HG03064 (cell line): ENCODE data around the gene ACLY.
"Not testable (repeated sequence)": the region's sequence is repeated elsewhere in the genome, so short reads cannot be mapped to it uniquely, and the experiment has no call there.

ENCODE experiments used
- ATAC-seq: cut with Tn5 transposase; IDR thresholded peaks from one replicate; pipeline ENCODE4 v1.9.1; 2021; ENCODE audit warnings: low read depth; ENCODE audit not compliant: unreplicated experiment

The ACLY gene

DNA sequence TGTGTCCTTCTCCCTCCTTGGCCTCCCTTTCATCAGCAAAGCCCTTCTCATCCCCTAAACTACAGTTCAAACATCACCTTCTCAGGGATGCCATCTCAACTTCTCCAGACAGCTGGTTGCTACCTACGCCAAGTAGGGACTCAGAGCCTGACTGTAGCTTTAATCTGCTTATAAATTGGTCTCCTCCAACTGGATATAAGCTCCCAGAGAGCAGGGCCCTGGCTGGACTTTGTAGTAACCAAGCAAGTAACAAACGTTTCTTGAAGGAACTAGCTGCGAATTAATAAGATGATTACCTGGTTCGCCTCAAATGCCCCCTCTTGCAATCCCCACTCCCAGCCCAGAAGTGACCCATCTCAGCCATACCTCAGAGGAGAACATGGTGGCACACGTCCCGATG, 36.0 kb downstream of the ACLY start:
- ATAC-seq = no peak

DNA sequence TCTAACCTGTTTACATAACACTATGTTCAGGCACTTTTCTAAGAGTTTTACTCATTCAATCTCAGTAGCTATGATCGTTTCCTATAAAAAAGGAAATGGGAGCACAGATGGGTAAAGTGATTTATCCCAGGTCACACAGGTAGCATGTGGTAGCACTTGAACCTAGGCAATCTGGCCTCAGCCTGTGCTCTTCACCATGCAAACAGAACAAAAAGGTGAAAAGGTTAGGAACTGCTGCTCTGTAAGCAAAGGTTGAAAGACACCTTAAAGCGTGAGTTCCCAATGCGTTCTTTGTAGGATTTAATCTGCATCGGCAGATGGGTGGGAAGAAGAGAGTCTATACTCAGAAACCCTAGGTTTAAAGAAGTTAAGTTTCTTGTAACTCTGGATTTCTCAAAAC, 38.6 kb downstream of the ACLY start:
- no peak for ATAC-seq

DNA sequence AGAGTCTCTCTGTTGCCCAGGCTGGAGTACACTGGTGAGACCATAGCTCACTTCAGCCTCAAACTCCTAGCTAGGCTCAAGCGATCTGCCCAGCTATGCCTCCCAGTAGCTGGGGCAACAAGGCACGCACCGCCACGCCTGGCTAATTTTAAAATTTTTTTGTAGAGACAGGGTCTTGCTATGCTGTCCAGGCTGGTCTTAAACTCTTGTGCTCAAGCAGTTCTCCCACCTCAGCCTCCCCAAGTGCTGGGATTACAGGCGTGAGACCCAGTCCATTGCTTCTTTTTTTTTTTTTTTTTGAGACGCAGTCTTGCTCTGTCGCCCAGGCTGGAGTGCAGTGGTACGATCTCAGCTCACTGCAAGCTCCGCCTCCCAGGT, 44.5 kb downstream of the ACLY start:
- ATAC-seq = not testable (repeated sequence)

DNA sequence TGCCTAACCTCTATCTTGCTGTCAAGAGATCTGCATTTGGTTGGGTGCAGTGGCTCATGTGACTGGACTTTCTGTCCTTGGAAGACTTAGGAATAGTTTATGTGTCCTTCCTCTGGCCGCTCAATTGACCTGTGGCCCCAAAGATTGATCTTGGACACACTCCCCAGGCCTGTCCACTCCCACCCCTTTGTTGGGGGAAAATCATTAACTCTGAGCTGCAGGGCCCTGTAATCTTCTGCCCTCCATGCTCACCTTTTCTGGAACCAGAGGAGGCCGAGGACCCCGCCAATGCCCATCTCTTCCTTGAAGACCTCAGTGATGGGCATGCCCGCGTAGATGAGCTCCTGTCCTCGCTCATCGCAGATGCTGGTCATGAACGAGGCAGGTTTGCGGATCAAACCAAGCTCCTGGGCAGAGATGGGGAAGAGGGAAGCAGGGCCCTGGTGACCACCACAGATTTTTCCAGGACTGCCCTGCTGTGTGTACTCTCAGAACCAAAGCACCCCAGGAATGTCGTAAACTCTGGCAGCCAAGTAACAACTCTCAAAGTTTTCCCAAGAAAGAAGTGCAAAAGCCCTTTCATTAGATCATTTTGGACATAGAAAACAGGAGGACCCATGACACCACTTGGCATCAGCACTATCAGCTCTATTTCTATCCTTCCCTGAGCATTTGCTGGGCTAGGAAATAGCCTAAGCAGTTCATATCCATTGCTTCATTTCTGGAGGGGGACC, 45.0 kb downstream of the ACLY start:
- no peak for ATAC-seq

DNA sequence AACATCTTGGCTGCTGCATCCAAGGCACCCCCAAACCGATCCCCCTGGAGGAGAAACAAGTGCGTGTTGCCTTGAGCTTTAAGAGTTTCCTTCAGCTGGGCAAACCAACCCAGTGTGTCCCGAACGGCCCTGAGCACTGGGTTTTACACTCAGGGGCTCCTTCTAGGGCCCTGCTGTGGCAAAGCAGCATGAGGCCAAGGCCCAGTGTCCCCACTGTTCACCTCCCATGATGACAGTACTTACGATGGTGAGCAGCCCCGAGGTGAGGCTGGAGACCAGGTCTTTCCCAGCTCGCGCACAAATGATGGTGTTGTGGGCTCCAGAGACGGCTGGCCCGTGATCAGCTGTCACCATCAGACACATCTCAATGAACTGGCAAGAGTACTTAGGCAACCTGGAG, 47.0 kb downstream of the ACLY start:
- no peak for ATAC-seq

DNA sequence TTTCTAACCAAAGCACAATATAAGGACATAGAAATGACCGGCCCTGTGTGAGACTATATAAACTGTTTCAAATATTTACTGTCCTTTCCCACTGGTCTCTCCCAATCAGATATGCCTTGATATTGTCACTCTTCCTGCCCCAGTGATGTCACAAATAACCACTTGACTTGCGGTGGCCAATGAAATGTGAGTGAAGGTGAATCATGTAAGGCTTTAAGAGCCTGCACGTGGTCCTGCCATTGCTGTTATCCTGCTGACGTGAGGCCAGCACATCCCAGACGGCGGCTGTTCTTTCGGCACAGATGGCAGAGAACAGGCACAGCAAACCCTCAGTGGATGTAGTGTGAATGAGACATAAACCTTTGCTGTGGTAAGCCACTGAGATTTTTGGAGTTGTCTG, 48.1 kb downstream of the ACLY start:
- no peak for ATAC-seq

DNA sequence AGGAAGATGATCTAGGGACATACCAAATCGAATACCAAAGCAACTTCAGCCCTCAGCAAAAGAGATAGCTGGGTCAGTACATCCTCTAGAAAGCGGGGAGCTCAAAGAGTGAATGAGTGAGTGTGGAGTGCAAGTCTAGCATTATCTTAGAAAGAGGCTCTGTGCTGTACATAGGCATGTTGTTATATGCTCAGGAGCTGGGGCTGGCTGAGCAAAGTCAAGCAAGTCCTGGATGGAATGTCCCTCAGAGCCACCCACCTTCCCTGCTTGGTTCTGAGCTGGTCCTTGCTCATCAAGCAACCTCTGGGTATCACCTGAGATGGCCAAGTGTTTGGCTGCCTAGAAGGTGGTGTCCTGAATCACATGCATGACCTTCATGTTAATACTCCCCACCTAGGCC, 48.7 kb downstream of the ACLY start:
- no peak for ATAC-seq

DNA sequence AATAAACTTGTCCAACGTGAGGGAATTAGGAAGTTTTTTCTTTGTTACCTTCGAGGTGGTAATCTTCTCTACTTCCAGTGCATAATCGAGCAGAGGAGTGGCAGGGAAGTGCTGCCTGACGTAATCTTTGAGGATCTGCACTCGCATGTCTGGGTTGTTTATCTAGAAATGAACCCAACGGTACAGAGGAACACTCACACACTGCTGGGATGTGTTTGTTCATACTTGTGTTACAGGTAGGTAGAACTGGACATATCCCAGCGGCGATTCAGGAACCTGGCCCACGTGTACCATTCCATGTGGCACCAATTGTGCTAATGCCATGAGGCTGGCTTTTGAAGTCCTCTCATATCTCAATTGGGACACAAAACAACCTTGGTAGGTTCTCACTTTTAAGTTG, 49.3 kb downstream of the ACLY start:
- no peak for ATAC-seq

DNA sequence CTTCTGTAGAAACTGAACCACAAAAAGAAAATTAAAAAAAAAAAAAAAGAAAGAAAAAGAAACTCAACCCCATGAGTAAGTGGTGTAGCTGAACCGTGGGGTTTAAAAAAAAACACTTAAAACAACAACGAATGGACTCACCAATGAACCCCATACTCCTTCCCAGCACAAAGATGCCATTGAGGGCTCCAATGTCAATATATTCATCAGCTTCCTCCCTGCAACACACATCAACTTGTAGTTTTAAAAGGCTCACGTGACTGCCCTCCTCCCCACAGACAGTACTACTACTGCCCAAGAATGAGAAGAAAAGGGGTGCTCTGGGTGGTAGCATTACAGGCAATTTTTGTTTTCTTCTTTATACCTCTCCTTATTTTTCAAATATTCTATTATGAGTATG, 50.2 kb downstream of the ACLY start:
- no peak for ATAC-seq

DNA sequence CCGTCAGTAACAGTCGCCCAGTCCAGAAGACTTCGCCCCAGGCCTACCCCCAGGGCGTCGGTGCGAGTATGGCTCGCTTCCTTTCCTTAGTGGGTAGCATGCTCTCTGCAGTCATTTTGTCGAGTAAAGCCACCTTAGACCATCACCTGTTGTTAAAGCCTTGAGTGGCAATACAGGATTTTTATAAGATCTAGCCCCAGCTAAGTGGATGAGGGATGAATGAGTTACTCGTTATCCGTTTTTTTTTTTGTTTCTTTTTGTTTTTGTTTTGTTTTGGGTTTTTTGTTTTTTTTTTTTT, 53.2 kb downstream of the ACLY start:
- no peak for ATAC-seq

DNA sequence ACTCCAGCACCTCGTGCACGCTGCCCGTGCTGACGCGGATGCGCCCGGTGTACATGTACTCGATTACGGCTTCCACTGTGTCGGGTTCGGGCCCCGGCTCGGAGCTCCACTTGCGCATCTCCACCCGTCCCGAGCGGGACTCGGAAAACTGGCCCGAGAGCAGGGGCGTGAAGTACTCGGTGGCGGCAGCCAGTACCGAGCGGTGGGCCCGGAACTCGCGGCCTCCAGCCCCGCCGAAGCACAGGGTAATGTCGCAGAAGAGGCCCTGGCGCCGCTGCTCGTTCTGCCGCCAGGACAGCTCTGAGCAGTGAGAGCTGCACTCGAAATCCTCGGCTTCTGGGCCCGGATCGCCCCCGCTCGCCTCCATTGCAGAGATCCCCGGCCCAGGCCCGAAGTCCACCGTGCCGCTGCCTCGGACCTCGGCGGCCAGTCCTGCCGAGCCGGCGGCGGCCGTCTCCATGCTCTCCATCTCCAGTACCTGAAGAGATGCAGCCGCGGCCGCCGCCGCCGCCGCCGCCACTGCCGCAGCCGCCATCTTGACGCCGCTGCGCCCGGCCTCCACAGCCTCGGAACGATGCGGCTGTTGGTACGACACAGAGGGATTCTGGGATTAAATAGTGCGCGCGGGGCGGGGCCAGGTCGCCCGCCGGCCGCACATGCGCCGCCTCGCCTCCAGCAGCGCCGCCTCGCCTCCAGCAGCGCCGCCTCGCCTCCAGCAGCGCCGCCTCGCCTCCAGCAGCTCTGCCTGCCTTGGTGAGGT, 53.7 kb downstream of the ACLY start, which contains the start of gene KLHL11:
KLHL11 (minus strand) TSS at position 588 of the 760 bp plus-strand sequence; CDS start at position 535, 53 bp downstream.
- peak; percentile 76 for ATAC-seq

DNA sequence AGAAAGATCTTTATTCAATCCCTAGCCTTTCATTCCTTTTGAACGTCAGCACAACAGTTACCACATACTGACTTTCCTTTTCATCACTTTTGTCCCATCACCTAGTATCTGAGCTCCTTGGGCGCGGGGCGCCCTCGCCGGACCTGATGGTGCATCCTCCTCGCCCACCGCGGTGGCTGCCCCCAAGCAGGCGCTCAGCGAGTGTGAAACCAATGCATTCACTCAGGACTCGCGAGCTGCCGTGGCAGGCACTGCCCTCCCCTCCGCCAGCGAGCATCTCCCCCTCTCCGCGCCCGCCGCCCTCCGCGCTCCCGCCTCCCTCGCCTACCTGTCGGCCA, 54.3 kb downstream of the ACLY start:
- no peak for ATAC-seq

DNA sequence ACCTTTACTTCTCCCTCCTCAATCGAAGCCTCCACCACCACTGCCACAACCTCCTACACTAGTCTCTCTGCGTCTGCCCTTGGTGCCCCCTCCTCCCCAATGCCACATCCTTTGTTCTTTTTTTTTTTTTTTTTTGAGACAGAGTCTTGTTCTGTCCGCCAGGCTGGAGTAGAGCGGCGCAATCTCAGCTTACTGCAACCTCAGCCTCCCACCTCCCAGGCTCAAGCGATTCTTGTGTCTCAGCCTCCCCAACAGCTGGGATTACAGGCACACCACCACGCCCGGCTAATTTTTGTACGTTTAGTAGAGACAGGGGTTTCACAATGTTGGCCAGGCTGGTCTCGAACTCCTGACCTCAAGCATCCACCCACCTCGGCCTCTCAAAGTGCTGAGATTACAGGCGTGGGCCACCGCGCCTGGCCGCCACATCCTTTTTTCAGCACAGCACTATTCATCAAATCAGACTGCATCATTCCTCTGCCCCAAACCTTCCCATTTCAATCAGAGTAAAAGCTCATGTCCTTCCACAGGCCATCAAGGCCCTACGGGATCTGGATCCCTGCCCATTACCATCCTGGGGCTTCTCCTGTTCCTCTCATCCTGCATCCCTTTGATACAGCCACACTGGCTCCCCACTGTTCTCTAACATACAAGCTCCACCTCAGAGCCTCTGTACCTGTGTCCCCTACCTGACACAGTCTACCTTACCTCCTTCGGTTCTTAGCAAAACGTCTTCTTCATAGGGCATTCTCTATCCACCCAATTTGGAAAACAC, 55.5 kb downstream of the ACLY start:
- no peak for ATAC-seq

DNA sequence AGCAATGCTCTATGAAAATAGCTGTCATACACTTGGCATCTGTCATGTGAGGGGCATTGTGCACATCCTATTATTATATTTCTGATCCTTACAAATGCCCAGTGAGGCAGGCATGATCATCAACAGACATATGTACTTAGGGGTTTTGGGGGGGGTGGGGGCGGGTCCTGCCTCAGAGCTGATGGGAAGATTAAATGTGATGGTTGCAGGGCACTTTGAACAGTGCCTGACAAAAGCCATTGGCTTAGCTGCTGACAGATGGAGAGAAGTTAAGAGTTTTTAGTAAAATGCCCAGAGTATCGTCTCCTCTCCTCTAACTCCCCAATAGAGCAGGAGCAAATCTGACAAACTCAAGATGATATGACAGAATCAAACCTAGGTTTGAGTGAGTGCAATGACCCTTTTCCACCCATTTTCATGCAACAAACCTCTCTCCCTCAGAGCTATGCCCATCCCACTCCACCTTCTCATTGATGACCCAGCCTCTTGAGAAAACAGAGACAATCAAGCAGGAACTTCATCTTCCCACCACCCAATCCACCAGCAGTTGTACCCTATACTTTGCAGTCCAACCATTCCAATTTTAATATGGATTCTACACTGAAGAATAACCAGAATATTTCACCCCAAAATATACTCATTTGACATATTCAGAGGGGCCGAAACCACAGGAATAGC, 58.4 kb downstream of the ACLY start:
- no peak for ATAC-seq

DNA sequence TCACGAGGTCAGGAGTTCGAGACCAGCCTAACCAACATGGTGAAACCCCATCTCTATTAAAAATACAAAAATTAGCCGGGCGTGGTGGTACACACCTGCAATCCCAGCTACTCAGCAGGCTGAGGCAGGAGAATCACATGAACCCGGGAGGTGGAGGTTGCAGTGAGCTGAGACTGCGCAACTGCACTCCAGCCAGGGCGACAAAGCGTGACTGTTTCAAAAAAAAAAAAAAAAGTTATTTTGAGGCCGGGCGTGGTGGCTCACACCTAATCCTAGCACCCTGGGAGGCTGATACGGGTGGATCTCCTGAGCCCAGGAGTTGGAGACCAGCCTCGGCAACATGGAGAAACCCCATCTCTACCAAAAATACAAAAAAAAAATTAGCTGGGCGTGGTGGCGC, 67.4 kb downstream of the ACLY start:
- ATAC-seq = not testable (repeated sequence)

DNA sequence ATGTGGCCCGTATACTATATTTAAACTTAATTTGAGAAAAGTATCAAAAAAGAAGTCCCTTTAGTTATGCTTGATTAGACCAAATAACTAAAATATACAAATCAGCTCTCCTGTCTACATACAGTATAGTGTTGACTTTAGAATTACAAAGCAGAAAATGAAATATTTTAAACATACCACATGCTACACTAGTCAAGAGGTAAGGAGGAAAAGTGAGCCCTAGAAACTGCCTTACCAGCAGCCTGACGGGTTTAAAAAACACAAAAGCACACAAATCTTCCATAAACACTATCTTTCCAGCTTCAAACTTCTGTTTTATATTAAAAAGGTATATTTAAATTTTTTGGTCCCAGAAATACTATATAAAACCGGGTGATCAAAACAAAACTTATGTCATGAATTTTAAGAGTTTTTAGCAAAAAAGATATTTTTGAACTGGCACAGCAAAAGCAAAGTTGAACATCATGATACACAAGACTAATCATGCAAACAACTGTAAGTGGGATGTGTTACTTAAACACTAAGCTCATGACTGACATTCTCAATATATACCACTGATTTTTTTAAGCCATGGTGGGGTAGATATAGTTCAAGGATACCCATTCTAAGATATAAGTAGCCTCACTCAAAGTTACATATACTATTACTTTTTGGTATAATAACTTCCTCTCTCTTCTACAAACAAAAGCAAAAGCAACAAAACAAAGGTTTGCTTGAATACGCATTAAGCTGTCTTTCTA, 69.3 kb downstream of the ACLY start:
- ATAC-seq = no peak

DNA sequence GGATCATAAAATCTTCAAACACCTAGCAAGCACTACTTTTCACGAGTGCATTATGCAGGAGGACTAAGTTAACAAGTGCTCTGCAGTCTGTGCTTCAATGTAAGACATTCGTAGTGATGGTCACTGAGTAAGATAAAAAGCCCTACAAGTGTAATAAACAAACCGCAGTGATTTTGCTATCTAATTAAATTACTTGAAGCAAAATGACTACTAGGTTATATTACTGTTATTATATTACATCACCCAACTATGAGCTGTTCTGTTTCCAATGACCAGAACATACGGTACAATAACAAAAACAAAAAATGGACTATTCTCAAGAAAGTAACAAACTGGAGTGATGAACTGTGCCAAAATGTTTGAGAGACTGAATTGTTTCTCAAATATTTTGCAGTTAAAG, 70.0 kb downstream of the ACLY start:
- ATAC-seq = no peak

DNA sequence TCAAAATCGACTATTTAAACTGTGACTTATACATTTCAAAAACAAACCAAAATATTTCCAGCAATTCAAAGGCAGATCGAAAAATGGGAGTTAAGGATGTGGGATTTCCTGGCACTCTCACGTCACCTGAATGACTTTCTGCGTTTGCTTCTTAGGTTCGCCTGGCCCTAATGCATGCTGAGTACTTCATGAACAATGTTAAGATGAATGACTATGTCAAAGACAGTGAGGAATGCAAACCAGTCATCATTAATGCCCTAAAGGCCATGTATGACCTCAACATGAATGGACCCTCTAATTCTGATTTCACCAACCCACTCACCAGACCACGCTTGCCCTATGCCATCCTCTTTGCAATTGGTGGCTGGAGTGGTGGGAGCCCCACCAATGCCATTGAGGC, 73.8 kb downstream of the ACLY start:
- no peak for ATAC-seq

DNA sequence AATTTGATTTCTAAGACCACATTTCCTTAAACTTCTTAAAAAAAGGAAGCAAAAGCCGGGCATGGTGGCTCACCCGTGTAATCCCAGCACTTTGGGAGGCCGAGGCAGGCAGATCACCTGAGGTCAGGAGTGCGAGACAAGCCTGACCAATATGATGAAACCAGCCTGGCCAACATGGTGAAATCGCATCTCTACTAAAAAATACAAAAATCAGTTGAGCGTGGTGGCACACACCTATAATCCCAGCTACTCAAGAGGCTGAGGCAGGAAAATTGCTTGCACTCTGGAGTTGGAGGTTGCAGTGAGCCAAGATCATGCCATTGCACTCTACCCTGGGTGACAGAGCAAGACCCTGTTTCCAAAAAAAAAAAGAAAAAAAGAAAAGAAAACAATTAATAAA, 78.0 kb downstream of the ACLY start:
- ATAC-seq = not testable (repeated sequence)

DNA sequence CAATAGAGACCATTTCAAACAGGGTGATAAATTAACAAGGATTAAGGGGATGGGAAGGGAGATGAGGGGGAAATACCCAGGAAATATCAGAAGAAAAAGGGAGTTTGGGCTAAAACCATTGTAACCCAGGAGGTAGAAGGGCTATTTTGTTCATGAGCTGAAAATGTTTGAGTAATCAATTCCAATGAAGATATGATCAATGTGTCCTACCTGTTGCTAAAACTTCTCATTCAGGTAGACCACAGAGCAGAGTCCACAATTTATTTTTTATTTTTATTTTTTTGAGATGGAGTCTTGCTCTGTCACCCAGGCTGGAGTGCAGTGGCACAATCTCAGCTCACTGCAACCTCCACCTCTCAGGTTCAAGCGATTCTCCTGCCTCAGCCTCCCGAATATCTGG, 79.3 kb downstream of the ACLY start:
- ATAC-seq = not testable (repeated sequence)
